IMR-90 (cell line): ENCODE results near the gene LIMS1. TPM values are rescaled to one million over a fixed set of nuclear protein-coding genes. Genes with fewer than 3 reads are reported as not detected.

Source experiments
- ATAC-seq: fragments of 200-7000 bp; cut with Tn5 transposase; 2 replicates; pipeline ENCODE4 v1.9.1; 2020; ENCODE audit warnings: low read depth, mild to moderate bottlenecking, moderate library complexity
- BruUV-seq: library from RNA; stranded (reverse); fragments of 400-500 nt; replicated peaks from 2 replicates; lab custom pipeline; 2021; lab: Mats Ljungman, UMichigan
- CTCF ChIA-PET: fragments of 300-600 bp; formaldehyde crosslinking; extraction: SDS; loops from one replicate; lab custom pipeline; 2021; ENCODE audit warnings: antibody characterized with exemption; lab: Yijun Ruan, JAX
- POLR2A ChIA-PET: fragments of 300-600 bp; sonication (Branson Sonifier 250); formaldehyde crosslinking; loops from one replicate; lab custom pipeline; 2022; ENCODE audit warnings: antibody characterized with exemption; ENCODE audit not compliant: unreplicated experiment; lab: Charles Lee
- DNase-seq: peaks from one replicate; pipeline ENCODE4 v3.0.0; 2013
- H2AFZ ChIP-seq: replicated peaks from 2 replicates; pipeline ENCODE3; 2013; ENCODE audit warnings: low read length, mild to moderate bottlenecking; ENCODE audit not compliant: poor library complexity
- H2AK5ac ChIP-seq: 2 replicates; pipeline ENCODE4 v1.6.1; 2013; ENCODE audit warnings: low read depth, low read length, inconsistent platforms
- H2AK9ac ChIP-seq: replicated peaks from 2 replicates; pipeline ENCODE3; 2013; ENCODE audit warnings: mild to moderate bottlenecking, low read depth, low read length, moderate library complexity; ENCODE audit not compliant: poor library complexity
- H2BK120ac ChIP-seq: 2 replicates; pipeline ENCODE4 v1.6.1; 2013; ENCODE audit warnings: low read depth, low read length, inconsistent platforms
- H2BK15ac ChIP-seq: 3 replicates; pipeline ENCODE4 v1.6.1; 2013; ENCODE audit warnings: low read depth, low read length, inconsistent platforms
- H2BK20ac ChIP-seq: 2 replicates; pipeline ENCODE4 v1.6.1; 2013; ENCODE audit warnings: low read depth, mild to moderate bottlenecking, inconsistent platforms, low read length, moderate library complexity
- H2BK5ac ChIP-seq: 2 replicates; pipeline ENCODE4 v1.6.1; 2013; ENCODE audit warnings: mild to moderate bottlenecking, low read depth, low read length, inconsistent platforms; ENCODE audit not compliant: poor library complexity, severe bottlenecking
- H3K14ac ChIP-seq: replicated peaks from 2 replicates; pipeline ENCODE4 v1.6.1; 2013; ENCODE audit warnings: low read depth, low read length, inconsistent platforms
- H3K18ac ChIP-seq: 2 replicates; pipeline ENCODE4 v1.6.1; 2013; ENCODE audit warnings: low read depth, low read length, control low read depth
- H3K23ac ChIP-seq: 2 replicates; pipeline ENCODE4 v1.6.1; 2013; ENCODE audit warnings: low read depth, low read length, inconsistent platforms
- H3K27ac ChIP-seq: 2 replicates; pipeline ENCODE4 v1.5.1; 2013; ENCODE audit warnings: mild to moderate bottlenecking, control low read depth, low read length; ENCODE audit not compliant: insufficient read depth
- H3K27me3 ChIP-seq: 2 replicates; pipeline ENCODE4 v1.6.1; 2013; ENCODE audit warnings: low read length; ENCODE audit not compliant: control insufficient read depth, insufficient read depth
- H3K36me3 ChIP-seq: 2 replicates; pipeline ENCODE4 v1.6.1; 2013; ENCODE audit warnings: low read length, mixed read lengths; ENCODE audit not compliant: control insufficient read depth, insufficient read depth
- H3K4ac ChIP-seq: 2 replicates; pipeline ENCODE4 v1.6.1; 2013; ENCODE audit warnings: low read depth, low read length, inconsistent platforms
- H3K4me1 ChIP-seq: 2 replicates; pipeline ENCODE4 v1.6.1; 2013; ENCODE audit warnings: low read length, mixed read lengths; ENCODE audit not compliant: control insufficient read depth, insufficient read depth
- H3K4me2 ChIP-seq: 2 replicates; pipeline ENCODE4 v1.6.1; 2013; ENCODE audit warnings: low read depth, mild to moderate bottlenecking, control low read depth, low read length, moderate library complexity
- H3K4me3 ChIP-seq: 2 replicates; pipeline ENCODE4 v1.5.1; 2013; ENCODE audit warnings: low read depth, mild to moderate bottlenecking, control low read depth, low read length, moderate library complexity; ENCODE audit not compliant: insufficient read depth
- H3K56ac ChIP-seq: 2 replicates; pipeline ENCODE4 v1.6.1; 2013; ENCODE audit warnings: low read length, inconsistent platforms; ENCODE audit not compliant: insufficient read depth; ENCODE audit errors: extremely low read depth
- H3K79me1 ChIP-seq, 2 experiments: 2 replicates each; pipeline ENCODE4 v1.6.1; 2013; ENCODE audit warnings: low read length in 2 of 2, inconsistent platforms in 1 of 2, low read depth in 1 of 2
- H3K9ac ChIP-seq: 2 replicates; pipeline ENCODE4 v1.6.1; 2013; ENCODE audit warnings: low read depth, low read length, control low read depth
- H3K9me1 ChIP-seq: 2 replicates; pipeline ENCODE4 v1.6.1; 2013; ENCODE audit warnings: low read length, inconsistent platforms; ENCODE audit not compliant: insufficient read depth
- H3K9me3 ChIP-seq: 2 replicates; pipeline ENCODE4 v1.6.1; 2013; ENCODE audit warnings: low read length; ENCODE audit not compliant: control insufficient read depth, insufficient read depth
- H4K20me1 ChIP-seq: 2 replicates; pipeline ENCODE4 v1.6.1; 2013; ENCODE audit warnings: low read length, inconsistent platforms; ENCODE audit not compliant: insufficient read depth
- H4K5ac ChIP-seq: 2 replicates; pipeline ENCODE4 v1.6.1; 2013; ENCODE audit warnings: mild to moderate bottlenecking, low read depth, low read length, control low read depth
- H4K8ac ChIP-seq, 2 experiments: 2 replicates each; pipeline ENCODE4 v1.6.1; 2013; ENCODE audit warnings: low read depth in 2 of 2, low read length in 2 of 2, control low read depth in 1 of 2, inconsistent platforms in 1 of 2
- H4K91ac ChIP-seq: 2 replicates; pipeline ENCODE4 v1.6.1; 2013; ENCODE audit warnings: low read depth, low read length, inconsistent platforms; ENCODE audit not compliant: insufficient read depth
- CEBPB ChIP-seq: IDR thresholded peaks from 2 replicates; pipeline ENCODE4 v1.6.1; 2012; ENCODE audit warnings: low read depth, low read length, improper control_type of control experiment
- CHD1 ChIP-seq: IDR thresholded peaks from 2 replicates; pipeline ENCODE4 v1.6.1; 2012; ENCODE audit warnings: low read depth, low read length, improper control_type of control experiment
- MAFK ChIP-seq: IDR thresholded peaks from 2 replicates; pipeline ENCODE4 v1.6.1; 2012; ENCODE audit warnings: low read depth, low read length, improper control_type of control experiment
- MAZ ChIP-seq: IDR thresholded peaks from 2 replicates; pipeline ENCODE4 v1.6.1; 2012; ENCODE audit warnings: low read depth, mild to moderate bottlenecking, low read length, improper control_type of control experiment, moderate library complexity, borderline replicate concordance
- MXI1 ChIP-seq: IDR thresholded peaks from 2 replicates; pipeline ENCODE4 v1.6.1; 2012; ENCODE audit warnings: low read depth, mild to moderate bottlenecking, low read length, moderate library complexity, borderline replicate concordance
- NFE2L2 ChIP-seq: fragments of 150-350 bp; IDR thresholded peaks from 2 replicates; pipeline ENCODE4 v1.6.1; 2016; ENCODE audit warnings: low read depth, mild to moderate bottlenecking, low read length
- RAD21 ChIP-seq: IDR thresholded peaks from 2 replicates; pipeline ENCODE4 v1.6.1; 2012; ENCODE audit warnings: low read length, improper control_type of control experiment
- RCOR1 ChIP-seq: IDR thresholded peaks from 2 replicates; pipeline ENCODE4 v1.6.1; 2012; ENCODE audit warnings: mild to moderate bottlenecking, low read length, improper control_type of control experiment; ENCODE audit not compliant: insufficient replicate concordance
- RFX5 ChIP-seq: IDR thresholded peaks from 2 replicates; pipeline ENCODE4 v1.8.0; 2012; ENCODE audit warnings: low read depth, mild to moderate bottlenecking, low read length, moderate library complexity
- SMC3 ChIP-seq: fragments of 150-350 bp; IDR thresholded peaks from 2 replicates; pipeline ENCODE4 v1.6.1; 2016; ENCODE audit warnings: low read depth, mild to moderate bottlenecking, antibody characterized with exemption, low read length, moderate library complexity
- WGBS, 2 experiments: methylation state at CpG; one replicate each; pipeline versions ENCODE4 v1.1.5 to v1.1.7; 2013; ENCODE audit warnings: missing lambda C conversion rate in 2 of 2; ENCODE audit not compliant: insufficient read length in 1 of 2; ENCODE audit errors: extremely low coverage in 2 of 2; 5-methylcytosine and 5-hydroxymethylcytosine counted together
- dilution Hi-C: fragments of 300-500 bp; cut with HindIII; formaldehyde crosslinking; loops from one replicate; pipeline ENCODE4 v1.14.3; 2018; ENCODE audit warnings: low sequenced_read_pairs; ENCODE audit not compliant: unreplicated experiment
- in situ Hi-C: fragments of 300-500 bp; cut with MboI; formaldehyde crosslinking; loops from 3 replicates; pipeline ENCODE4 v1.14.3; 2019; ENCODE audit warnings: low sequenced_read_pairs, inconsistent platforms, mixed read lengths
- intact Hi-C: fragments of 100-400 bp; cut with micrococcal nuclease; formaldehyde crosslinking; loops from 2 replicates; pipeline ENCODE4 v1.10.0; 2022
- polyA plus RNA-seq, 3 experiments: library from polyadenylated mRNA; depleted of rRNA; stranded (reverse); fragments of >200 nt; gene quantifications; 2 replicates each; pipeline ENCODE4 v1.2.3, GENCODE V29; 2012; ENCODE audit warnings: low replicate concordance in 1 of 3
- total RNA-seq: library from RNA; depleted of rRNA; stranded (reverse); fragments of >200 nt; gene quantifications from 2 replicates; pipeline ENCODE4 v1.2.3, GENCODE V29; 2012
- TF ChIP-seq, protein P1 (sequence below): conservative IDR thresholded peaks from 2 replicates; pipeline ENCODE4 v1.5.1; 2012; ENCODE audit warnings: mild to moderate bottlenecking, low read depth, low read length, improper control_type of control experiment
- TF ChIP-seq, protein P2 (sequence below): fragments of 150-350 bp; IDR thresholded peaks from 2 replicates; pipeline ENCODE4 v1.6.1; 2016; ENCODE audit warnings: low read depth, mild to moderate bottlenecking, low read length, moderate library complexity, borderline replicate concordance
- TF ChIP-seq, protein P3 (sequence below): fragments of 150-350 bp; IDR thresholded peaks from 2 replicates; pipeline ENCODE4 v1.6.1; 2017; ENCODE audit warnings: mild to moderate bottlenecking, antibody characterized with exemption, low read length, low read depth

LIMS1 gene
- total and polyA plus RNA-seq, 2 of the 4 experiments (the other 2 are of a cell fraction), result 59.1 to 131 TPM

DNA sequence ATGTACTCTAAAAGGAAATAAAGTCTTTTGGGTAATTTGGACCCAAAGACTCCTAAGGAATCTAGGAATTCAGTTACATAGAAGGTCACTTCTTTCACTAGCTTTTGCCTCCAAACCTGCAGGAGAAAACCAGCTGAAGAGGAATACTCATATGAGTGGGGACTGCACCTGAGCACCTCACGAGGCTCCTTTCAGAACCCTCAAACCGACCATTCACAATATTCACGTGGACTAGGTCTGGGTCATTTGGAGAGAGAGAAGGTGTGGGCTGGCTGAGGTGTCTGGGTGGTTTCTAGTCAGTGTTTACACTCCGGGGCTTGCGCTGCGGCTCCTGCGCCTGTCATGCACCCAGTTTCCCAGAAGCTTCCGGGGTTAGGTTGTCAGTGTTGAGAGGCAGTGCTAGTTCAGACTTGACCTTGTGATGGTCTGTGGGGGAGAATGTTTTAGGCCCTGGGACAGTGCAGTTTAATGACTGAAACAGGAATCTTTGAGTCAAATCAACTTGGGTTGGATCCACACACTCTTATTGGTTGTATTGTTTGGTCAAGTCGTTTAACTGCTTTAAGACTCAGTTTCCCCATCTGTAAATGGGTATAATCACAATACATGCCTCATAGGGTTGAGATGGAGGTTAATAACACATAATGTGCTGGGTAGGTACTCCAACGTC, 78.4 kb downstream of the LIMS1 start:
- no peak for ATAC-seq
- no peak overlapping the region for H2BK120ac ChIP-seq
- WGBS, 2 experiments, result 100% methylated on average over 3 of the region's 10 CpGs; no CpG with 5 or more reads in 1 of the 2 experiments

More for the DNA sequence above, 78.4 kb downstream of the LIMS1 start:
- Histone ChIP-seq H3K9ac (no peak overlapping the region), H3K36me3 (0 out of 2 replicates have a peak, but pooled peaks cover 2% of the 10 kb centered on the region), H2BK15ac (no peak overlapping the region), H4K20me1 (peaks cover 33% of the 10 kb centered on the region), H2AK5ac (peak overlapping the region; percentile 14; the same call in 1 of the 2 replicates), H3K18ac (no peak overlapping the region), H4K8ac (no peak overlapping the region), H3K4me3 (no peak overlapping the region), H3K4me2 (no peak overlapping the region; the same call in none of the 2 replicates), H2BK20ac (no peak overlapping the region), H3K14ac (peak overlapping the region; percentile 35; the same call in 1 of the 2 replicates), H4K5ac (no peak overlapping the region), H3K27ac (no peak overlapping the region), H2AFZ (no peak overlapping the region), H3K23ac (0 out of 2 replicates have a peak overlapping the region, but pooled peaks have one; percentile 43), H3K27me3 (no peaks in the 10 kb centered on the region), H3K56ac (no peak overlapping the region), H4K91ac (no peak overlapping the region), H2BK5ac (no peak overlapping the region), H2AK9ac (no peak overlapping the region), H3K4ac (peak overlapping the region; percentile 45; the same call in 1 of the 2 replicates), H3K79me1 (peaks cover 28 to 79% of the 10 kb centered on the region in 2 experiments), H3K4me1 (peaks cover 32% of the 10 kb centered on the region), H3K9me1 (peaks cover 24% of the 10 kb centered on the region), H3K9me3 (no peaks in the 10 kb centered on the region)
- TF ChIP-seq NFE2L2 (no peak), MXI1 (no peak), CHD1 (no peak), SMC3 (no peak), MAFK (no peak), MAZ (no peak), CEBPB (no peak), RAD21 (no peak), RFX5 (no peak), RCOR1 (no peak)
- TF ChIP-seq, protein P1, sequence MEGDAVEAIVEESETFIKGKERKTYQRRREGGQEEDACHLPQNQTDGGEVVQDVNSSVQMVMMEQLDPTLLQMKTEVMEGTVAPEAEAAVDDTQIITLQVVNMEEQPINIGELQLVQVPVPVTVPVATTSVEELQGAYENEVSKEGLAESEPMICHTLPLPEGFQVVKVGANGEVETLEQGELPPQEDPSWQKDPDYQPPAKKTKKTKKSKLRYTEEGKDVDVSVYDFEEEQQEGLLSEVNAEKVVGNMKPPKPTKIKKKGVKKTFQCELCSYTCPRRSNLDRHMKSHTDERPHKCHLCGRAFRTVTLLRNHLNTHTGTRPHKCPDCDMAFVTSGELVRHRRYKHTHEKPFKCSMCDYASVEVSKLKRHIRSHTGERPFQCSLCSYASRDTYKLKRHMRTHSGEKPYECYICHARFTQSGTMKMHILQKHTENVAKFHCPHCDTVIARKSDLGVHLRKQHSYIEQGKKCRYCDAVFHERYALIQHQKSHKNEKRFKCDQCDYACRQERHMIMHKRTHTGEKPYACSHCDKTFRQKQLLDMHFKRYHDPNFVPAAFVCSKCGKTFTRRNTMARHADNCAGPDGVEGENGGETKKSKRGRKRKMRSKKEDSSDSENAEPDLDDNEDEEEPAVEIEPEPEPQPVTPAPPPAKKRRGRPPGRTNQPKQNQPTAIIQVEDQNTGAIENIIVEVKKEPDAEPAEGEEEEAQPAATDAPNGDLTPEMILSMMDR, result no peak
- TF ChIP-seq, protein P2, sequence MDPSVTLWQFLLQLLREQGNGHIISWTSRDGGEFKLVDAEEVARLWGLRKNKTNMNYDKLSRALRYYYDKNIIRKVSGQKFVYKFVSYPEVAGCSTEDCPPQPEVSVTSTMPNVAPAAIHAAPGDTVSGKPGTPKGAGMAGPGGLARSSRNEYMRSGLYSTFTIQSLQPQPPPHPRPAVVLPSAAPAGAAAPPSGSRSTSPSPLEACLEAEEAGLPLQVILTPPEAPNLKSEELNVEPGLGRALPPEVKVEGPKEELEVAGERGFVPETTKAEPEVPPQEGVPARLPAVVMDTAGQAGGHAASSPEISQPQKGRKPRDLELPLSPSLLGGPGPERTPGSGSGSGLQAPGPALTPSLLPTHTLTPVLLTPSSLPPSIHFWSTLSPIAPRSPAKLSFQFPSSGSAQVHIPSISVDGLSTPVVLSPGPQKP, result no peak
- TF ChIP-seq, protein P3, sequence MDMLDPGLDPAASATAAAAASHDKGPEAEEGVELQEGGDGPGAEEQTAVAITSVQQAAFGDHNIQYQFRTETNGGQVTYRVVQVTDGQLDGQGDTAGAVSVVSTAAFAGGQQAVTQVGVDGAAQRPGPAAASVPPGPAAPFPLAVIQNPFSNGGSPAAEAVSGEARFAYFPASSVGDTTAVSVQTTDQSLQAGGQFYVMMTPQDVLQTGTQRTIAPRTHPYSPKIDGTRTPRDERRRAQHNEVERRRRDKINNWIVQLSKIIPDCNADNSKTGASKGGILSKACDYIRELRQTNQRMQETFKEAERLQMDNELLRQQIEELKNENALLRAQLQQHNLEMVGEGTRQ, result no peak
- dilution Hi-C loops, result no loop called here
- in situ Hi-C loops, result no loop called here
- CTCF ChIA-PET, result interaction anchor here (0.7 to 1.2 kb wide), 2 partner anchors 24 to 180 kb away, joined by 3 to 5 read pairs; no protein-coding TSS in a partner anchor
- BruUV-seq, result no TSS peak
- intact Hi-C loops, result no loop called here
- no peak for DNase-seq
- POLR2A ChIA-PET, result no interaction called here
